Right renal pelvis (tissue), 4 donors: ENCODE results near the gene EWSR1. TPM values are rescaled to one million over a fixed set of nuclear protein-coding genes. Genes with fewer than 3 reads are reported as not detected.

ENCODE experiments used
- DNase-seq, 4 donors: peaks; one replicate each; pipeline ENCODE4 v3.0.0-alpha.2; 2013; ENCODE audit warnings: low read depth in 4 of 4, low spot score in 3 of 4, missing footprints in 1 of 4
- polyA plus RNA-seq, 4 donors: library from polyadenylated mRNA; unstranded; fragments of 120-200 nt; gene quantifications; one replicate each; pipeline ENCODE4 v1.2.1, GENCODE V29; 2013; ENCODE audit not compliant: insufficient read length in 4 of 4

The EWSR1 gene
- polyA plus RNA-seq, 4 donors, result 281 to 341 (median 320) TPM

DNA sequence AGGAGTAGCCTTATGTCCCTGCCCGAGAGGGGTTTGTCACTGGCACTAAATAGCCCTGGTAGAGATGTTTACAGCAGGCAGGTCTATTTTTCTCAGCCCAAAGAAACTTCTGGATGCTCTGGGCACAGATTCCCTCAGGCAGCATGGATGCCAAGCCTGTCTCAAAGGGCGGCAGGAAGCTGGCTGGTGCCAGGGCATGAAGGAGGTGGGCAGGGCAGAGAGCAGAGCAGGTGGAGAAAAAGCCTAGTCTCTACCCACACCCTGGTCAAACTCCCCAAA lies 34.3 kb downstream of the EWSR1 start:
- DNase-seq, result no peak

- no peak for DNase-seq
Observed at GRCh38 chr22:29302681-29303465, 34.8 kb downstream of the EWSR1 start.

DNA sequence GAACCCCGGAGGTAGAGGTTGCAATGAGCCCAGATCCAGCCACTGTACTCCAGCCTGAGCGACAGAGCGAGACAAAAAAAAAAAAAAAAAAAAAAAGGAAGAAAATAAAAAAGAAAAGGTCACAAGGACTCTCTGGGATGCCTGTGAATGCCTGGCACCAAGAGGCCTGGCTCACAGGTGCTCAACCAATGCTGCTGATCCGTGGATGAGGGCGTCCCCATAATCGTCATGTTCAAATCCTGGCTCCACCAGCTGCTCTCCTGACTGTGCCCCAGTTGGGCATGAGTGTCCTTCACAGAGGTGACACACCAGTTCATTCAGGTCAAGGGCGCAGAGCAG lies 37.7 kb downstream of the EWSR1 start:
- no peak for DNase-seq

- DNase-seq, result peak; percentile 60 to 64 (median 62)
Observed at GRCh38 chr22:29306175-29306834, 38.2 kb downstream of the EWSR1 start, which contains the start of gene GAS2L1. Gene GAS2L1, plus strand, starts transcription at chr22:29306650. Its CDS starts 1,456 bp downstream, at chr22:29308106.

GRCh38 chr22:29306835-29307595 lies 38.9 kb downstream of the EWSR1 start:
- peak in 3 of 4 donors; percentile 60 to 68 (median 66) for DNase-seq

DNA sequence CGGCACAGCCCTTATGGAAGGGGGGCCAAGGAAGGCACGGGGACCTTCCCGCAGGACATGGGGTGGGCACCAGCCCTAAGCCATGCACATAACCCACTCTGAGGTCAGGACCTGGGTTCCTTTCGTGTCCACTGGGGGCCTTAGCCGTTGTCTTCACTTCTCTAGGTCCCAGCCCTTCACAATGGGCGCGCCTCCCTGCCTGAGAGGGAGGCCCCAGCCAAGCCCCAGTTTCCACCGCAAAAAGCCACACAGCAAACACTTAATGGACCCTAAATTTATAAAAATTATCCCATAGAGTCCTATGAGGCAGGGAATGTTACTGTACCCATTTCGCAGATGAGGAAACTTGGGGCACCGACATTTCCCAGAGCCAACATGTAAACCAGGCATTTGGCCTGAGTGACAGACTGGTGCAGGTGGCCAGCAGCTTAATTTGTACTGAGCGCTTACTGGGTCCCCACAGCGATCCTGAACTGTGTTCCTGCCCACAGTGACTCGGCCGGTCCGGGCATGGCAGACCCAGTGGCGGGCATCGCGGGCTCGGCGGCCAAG lies 39.6 kb downstream of the EWSR1 start:
- no peak for DNase-seq

- no peak for DNase-seq
Observed at GRCh38 chr22:29308148-29308790, 40.2 kb downstream of the EWSR1 start.

DNA sequence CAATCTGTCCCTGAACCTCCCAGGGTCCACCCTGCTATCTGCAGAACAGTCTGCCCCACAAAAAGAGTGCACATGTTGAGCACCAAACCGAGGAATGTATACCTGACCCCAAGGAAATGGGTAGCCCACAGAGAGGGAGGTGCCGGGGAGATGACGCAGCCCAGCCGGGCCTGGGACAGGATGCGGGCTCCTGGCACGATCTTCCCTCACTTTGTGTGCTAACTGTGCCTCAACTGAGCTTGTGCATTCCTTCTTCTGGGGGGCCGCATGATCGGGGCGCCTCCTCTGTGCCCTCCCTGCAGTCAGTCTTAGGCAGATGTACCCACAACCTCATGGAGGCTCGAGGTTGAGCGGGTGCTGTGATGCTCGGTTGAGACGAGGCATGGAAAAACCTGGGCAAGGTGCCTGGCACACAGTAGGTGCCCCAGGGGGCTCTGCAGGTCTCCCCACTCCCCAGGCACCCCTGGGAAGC lies 40.8 kb downstream of the EWSR1 start:
- no peak for DNase-seq

- no peak for DNase-seq
Observed at GRCh38 chr22:29309332-29310064, 41.4 kb downstream of the EWSR1 start.

DNA sequence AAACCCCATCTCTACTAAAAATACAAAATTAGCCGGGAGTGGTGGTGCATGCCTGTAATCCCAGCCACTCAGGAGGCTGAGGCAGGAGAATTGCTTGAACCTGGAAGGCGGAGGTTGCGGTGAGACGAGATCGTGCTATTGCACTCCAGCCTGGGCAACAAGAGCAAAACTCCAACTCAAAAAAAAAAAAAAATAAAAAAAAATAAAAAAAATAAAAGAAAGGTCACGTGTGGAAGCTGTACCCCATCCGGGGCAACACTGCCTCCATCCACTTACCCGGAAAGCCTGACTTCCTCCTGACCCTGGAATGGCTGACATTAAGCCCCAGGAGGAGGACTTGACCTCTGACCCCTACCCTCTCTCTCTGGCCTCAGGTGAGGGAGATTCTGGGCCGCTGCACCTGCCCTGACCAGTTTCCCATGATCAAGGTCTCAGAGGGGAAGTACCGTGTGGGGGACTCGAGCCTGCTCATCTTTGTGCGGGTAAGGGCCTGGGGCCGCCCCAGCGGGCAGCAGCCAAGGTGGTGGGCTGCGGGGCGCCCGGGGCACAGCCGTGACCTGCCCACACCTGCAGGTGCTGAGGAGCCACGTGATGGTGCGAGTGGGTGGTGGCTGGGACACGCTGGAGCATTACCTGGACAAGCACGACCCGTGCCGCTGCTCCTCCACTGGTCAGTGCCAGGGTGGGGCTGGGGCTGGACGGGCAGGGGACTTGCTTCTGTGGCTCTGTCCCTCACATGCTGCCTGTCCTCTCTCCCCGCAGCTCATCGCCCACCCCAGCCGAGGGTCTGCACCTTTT lies 42.2 kb downstream of the EWSR1 start:
- no peak for DNase-seq

- DNase-seq, result peak; percentile 70 to 81 (median 74)
Observed at GRCh38 chr22:29310863-29311339, 42.8 kb downstream of the EWSR1 start.

DNA sequence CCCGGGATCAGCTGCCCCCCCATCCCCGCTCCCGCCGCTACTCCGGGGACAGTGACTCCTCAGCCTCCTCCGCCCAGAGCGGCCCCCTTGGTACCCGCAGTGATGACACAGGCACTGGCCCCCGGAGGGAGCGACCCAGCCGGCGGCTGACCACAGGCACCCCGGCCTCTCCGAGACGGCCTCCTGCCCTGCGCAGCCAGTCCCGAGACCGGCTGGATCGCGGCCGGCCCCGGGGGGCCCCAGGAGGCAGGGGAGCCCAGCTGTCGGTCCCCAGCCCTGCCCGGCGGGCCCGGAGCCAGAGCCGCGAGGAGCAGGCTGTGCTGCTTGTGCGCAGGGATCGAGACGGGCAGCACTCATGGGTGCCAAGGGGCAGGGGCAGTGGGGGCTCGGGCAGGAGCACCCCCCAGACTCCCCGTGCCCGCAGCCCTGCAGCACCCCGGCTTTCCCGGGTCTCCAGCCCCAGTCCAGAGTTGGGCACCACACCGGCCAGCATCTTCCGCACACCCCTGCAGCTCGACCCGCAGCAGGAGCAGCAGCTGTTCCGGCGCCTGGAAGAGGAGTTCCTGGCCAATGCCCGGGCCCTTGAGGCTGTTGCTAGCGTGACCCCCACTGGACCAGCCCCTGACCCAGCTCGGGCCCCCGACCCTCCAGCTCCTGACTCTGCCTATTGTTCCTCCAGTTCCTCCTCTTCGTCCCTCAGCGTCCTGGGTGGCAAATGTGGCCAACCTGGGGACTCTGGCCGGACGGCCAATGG lies 43.6 kb downstream of the EWSR1 start:
- DNase-seq, result no peak

DNA sequence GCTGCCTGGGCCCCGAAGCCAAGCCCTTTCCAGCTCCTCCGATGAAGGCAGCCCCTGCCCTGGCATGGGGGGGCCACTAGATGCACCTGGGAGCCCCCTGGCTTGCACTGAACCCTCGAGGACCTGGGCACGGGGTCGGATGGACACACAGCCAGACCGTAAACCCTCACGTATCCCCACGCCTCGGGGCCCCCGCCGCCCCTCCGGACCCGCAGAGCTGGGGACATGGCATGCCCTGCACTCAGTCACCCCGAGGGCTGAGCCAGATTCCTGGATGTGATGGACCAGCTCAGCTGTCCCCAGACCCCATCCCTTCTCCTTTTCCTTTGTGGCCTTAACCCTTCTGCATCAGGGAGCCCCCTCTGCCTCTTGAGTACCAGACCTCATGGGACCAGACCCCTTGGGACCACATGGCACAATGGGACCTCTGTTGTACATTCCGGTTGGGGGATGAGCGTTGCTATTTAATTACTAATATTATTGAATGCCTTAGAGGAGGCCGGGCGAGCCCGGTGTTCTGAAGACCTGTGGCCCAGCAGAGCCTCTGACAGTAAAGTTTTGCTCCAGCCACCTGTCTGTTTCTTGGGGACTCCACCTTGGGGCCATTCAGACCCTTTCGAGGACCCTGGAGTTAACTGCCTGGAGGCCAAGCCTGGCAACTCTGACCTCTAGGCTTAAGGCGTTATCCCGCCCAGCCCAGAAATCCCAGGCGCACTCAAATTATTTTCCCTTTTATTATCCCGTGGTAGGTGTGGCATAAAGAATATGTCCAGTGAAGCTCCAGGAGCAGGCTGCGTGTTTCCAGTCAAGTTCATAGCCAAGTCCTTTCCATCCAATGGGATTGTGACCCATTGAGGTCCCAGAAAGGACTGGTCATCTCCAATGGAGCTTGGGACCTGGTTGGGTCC lies 44.4 kb downstream of the EWSR1 start:
- no peak for DNase-seq

DNA sequence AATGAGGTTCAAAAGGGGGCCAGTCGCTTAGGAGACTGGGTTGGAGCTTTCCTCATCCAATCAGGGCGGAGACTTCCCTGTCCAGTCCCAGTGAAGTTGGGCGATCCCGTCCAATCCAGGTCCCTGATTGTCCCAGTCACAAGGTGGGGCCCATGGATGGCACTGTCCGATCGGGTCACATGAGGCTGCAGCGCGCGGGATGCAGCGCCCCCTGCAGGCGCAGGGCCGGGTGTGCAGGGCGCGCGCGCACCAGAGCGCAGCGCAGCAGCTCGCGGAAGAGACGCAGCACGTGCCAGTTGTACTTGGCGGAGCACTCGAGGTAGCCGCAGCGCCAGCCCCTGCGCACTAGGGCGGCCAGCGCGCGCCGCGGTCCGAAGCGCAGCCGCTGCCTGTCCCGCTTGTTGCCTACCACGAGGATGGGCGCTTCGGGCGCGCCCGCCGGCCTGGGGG lies 45.1 kb downstream of the EWSR1 start:
- no peak for DNase-seq

DNA sequence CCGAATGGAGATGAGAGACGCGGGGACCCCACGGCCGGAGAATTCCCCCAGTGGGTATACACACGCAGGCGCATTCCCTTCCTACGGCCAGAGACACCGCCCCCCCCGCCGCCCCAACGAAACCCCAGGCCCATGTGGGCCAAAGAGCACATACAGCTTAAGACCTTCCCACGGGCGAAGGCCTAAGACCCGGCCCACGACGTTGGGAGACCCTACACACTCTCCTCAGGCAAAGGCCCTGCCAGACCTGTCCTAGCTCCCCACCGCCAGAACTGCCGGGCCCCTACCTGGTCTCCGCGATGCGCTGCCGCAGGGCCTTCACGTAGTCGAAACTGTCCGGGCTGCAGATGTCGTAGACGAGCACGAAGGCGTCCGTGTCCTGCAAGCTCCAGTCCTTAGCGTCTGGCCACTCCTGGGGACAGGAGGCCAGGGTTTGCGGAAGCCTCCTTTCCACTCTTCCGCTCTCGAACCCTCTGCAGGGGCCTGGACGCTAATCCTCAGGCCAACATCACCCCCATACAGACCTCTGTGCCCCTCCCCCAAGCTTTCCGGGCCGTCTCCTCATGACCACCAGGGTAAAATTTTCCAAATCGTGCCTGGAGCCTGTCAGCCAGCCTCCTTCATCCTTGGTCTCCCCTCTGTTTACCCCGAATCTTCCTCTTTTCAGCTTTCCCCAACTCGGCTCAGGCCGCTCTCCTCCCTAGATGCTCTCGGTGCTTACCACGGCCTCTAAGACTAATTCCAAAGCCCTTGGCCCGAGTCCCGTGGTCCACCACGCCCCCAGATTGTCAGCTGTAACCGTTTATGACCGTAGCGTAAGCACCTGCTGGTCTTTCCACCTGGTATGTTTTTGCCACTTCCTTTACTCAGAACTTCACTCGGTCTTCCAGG lies 45.8 kb downstream of the EWSR1 start:
- no peak for DNase-seq
